ENCODE results near the gene SOCS3.

The SOCS3 gene

DNA sequence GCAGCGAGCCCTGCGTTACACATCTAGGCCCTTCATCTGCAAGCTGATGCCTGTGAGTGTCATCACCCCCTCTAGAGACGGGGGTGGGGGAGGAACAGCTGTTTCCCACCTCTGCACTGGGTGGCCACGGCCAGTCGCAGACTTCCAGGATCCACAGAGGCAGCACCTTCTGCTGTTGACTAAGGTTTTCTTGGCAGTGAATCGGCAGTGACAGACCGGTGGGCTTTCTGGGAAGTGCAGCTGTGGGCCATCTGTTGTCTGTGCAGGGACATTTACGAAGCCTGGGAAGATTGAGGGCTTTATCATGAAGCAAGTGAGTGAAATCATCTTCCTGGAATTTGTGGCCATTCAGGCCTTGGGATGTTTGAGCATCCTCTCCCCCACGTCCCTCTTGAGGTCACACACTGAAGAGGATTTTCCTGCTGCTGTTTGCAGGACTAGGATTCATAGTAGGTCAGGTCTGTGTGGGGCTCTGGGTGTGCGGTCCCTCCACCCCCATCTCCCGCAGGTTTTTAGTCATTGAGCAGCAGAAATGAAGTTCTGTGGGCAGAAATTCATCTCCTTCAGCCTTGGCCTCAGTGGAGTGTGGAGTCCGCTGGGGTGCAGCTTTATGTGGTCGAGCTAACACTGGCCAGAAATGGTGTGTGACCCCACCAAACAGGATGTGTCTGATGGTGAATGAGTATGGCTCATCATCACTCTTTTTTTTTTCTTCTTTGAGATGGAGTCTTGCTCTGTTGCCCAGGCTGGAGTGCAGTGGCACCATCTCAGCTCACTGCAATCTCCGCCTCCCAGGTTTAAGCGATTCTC lies 30.6 kb upstream of the SOCS3 start (continued):
- TF ChIP-seq ZNF670 (tag by site-specific recombination; IDR thresholded peaks at IDR 0.05; ENCODE audit: low read depth): no peak
- no peak for TF ChIP-seq ZNF19 (tag by site-specific recombination; IDR thresholded peaks at IDR 0.05; ENCODE audit: low read depth)
- peak; percentile 36; the same call in 1 of the 2 replicates for TF ChIP-seq ZBTB17 (tag by site-specific recombination; IDR thresholded peaks at IDR 0.05)
- 0 out of 2 replicates have a peak, but pooled peaks have one; percentile 27 for TF ChIP-seq ZNF629 (tag by site-specific recombination; IDR thresholded peaks at IDR 0.05)
- peak; percentile 68 for TF ChIP-seq ZNF341 (tag by site-specific recombination; IDR thresholded peaks at IDR 0.05; ENCODE audit: low read depth)
- no peak for TF ChIP-seq ZBTB21 (tag by site-specific recombination; IDR thresholded peaks at IDR 0.05)
- TF ChIP-seq HOXA7 (CRISPR knock-in tag; IDR thresholded peaks at IDR 0.05; ENCODE audit: borderline replicate concordance): no peak
- TF ChIP-seq GLIS1 (tag by site-specific recombination; IDR thresholded peaks at IDR 0.05): peak; percentile 27; the same call in 1 of the 2 replicates
- TF ChIP-seq, protein P1, sequence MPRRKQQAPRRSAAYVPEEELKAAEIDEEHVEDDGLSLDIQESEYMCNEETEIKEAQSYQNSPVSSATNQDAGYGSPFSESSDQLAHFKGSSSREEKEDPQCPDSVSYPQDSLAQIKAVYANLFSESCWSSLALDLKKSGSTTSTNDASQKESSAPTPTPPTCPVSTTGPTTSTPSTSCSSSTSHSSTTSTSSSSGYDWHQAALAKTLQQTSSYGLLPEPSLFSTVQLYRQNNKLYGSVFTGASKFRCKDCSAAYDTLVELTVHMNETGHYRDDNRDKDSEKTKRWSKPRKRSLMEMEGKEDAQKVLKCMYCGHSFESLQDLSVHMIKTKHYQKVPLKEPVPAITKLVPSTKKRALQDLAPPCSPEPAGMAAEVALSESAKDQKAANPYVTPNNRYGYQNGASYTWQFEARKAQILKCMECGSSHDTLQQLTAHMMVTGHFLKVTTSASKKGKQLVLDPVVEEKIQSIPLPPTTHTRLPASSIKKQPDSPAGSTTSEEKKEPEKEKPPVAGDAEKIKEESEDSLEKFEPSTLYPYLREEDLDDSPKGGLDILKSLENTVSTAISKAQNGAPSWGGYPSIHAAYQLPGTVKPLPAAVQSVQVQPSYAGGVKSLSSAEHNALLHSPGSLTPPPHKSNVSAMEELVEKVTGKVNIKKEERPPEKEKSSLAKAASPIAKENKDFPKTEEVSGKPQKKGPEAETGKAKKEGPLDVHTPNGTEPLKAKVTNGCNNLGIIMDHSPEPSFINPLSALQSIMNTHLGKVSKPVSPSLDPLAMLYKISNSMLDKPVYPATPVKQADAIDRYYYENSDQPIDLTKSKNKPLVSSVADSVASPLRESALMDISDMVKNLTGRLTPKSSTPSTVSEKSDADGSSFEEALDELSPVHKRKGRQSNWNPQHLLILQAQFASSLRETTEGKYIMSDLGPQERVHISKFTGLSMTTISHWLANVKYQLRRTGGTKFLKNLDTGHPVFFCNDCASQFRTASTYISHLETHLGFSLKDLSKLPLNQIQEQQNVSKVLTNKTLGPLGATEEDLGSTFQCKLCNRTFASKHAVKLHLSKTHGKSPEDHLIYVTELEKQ (tag by site-specific recombination; IDR thresholded peaks at IDR 0.05; ENCODE audit: borderline replicate concordance): no peak
- TF ChIP-seq ZEB2 (tag by site-specific recombination; IDR thresholded peaks at IDR 0.05): 0 out of 2 replicates have a peak, but pooled peaks have one; percentile 20
- TF ChIP-seq ZNF768 (tag by site-specific recombination; IDR thresholded peaks at IDR 0.05): no peak
- TF ChIP-seq, protein P2, sequence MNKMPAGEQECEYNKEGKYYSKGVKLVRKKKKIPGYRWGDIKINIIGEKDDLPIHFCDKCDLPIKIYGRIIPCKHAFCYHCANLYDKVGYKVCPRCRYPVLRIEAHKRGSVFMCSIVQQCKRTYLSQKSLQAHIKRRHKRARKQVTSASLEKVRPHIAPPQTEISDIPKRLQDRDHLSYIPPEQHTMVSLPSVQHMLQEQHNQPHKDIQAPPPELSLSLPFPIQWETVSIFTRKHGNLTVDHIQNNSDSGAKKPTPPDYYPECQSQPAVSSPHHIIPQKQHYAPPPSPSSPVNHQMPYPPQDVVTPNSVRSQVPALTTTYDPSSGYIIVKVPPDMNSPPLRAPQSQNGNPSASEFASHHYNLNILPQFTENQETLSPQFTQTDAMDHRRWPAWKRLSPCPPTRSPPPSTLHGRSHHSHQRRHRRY (tag by site-specific recombination; IDR thresholded peaks at IDR 0.05): no peak
- no peak for TF ChIP-seq ZNF585B (tag by site-specific recombination; IDR thresholded peaks at IDR 0.05)
- TF ChIP-seq ZFHX2 (tag by site-specific recombination; conservative IDR thresholded peaks at IDR 0.05): peak; percentile 86
- TF ChIP-seq, protein P3, sequence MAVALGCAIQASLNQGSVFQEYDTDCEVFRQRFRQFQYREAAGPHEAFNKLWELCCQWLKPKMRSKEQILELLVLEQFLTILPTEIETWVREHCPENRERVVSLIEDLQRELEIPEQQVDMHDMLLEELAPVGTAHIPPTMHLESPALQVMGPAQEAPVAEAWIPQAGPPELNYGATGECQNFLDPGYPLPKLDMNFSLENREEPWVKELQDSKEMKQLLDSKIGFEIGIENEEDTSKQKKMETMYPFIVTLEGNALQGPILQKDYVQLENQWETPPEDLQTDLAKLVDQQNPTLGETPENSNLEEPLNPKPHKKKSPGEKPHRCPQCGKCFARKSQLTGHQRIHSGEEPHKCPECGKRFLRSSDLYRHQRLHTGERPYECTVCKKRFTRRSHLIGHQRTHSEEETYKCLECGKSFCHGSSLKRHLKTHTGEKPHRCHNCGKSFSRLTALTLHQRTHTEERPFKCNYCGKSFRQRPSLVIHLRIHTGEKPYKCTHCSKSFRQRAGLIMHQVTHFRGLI (tag by site-specific recombination; IDR thresholded peaks at IDR 0.05): no peak
- TF ChIP-seq ZNF791 (tag by site-specific recombination; IDR thresholded peaks at IDR 0.05): no peak

DNA sequence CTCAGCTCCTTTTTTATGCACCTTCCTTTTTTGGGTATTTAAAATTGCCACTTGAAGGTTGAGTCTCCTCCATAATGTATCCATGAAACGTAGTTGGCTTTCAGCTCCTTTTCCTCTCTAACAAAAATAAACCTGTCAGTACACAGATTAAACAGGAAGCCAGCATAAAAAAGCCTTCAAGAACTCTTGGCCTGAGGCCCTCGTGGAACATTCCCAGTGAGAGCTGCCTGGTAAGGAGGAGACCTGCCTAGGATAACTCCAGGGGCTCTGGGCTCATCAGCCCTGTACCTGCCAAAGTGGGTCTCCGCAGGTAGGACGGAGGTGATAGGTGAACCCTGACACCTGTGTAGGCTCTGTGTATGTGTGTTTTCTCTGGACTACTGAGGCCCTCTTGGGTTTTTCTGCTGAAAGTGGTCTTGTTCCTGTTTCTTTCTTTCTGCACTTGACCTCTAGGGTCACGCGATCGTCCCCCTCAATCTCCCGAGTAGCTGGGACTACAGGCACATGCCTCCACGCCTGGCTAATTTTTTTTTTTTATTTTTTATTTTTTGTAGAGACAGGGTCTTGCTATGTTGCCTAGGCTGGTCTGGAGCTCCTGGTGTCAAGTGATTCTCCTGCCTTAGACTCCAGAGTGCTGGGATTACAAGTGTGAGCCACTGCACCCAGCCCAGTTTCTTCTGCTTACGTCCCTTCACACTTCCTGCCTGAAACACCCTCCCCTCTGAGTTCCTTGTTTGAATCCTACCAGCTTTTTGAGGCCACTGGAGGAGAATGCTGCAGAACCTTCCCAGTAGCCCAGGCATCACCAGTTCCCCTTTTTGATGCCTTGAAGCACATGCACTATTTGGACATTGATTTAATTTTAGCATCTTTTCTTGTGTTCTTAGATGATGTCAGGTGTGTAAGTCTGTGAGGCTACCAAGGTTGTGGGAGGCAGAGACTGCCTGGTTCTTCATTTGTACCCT lies 28.4 kb upstream of the SOCS3 start:
- ChIA-PET POLR2A (no interaction called here), CTCF (interaction anchor here (0.6 to 1.9 kb wide), 3 partner anchors 27 to 440 kb away, joined by 3 to 5 read pairs (median 3); no protein-coding TSS in a partner anchor)
- TF ChIP-seq MZF1 (tag by site-specific recombination; IDR thresholded peaks at IDR 0.05; ENCODE audit: borderline replicate concordance): no peak
- no peak for TF ChIP-seq ZBTB7A (tag by site-specific recombination; IDR thresholded peaks at IDR 0.05; ENCODE audit: low read depth)
- TF ChIP-seq ZNF529 (tag by site-specific recombination; IDR thresholded peaks at IDR 0.05; ENCODE audit: insufficient replicate concordance): no peak
- no peak for TF ChIP-seq ZSCAN30 (tag by site-specific recombination; IDR thresholded peaks at IDR 0.05)
- TF ChIP-seq HOXC10 (CRISPR knock-in tag; IDR thresholded peaks at IDR 0.05): no peak
- TF ChIP-seq ZNF138 (tag by site-specific recombination; IDR thresholded peaks at IDR 0.05; ENCODE audit: borderline replicate concordance): no peak
- TF ChIP-seq ZNF324 (tag by site-specific recombination; IDR thresholded peaks at IDR 0.05): no peak
- TF ChIP-seq ZNF600 (tag by site-specific recombination; IDR thresholded peaks at IDR 0.05): peak; percentile 49; the same call in 1 of the 2 replicates
- 0 out of 2 replicates have a peak overlapping the region, but pooled peaks have one; percentile 4 for H3K27ac ChIP-seq (ENCODE audit: extremely low read depth, low read depth, low read length)
- H3K4me3 ChIP-seq (ENCODE audit: low read depth, low read length): no peak overlapping the region
- peaks cover 3% of the 10 kb centered on the region for H3K4me1 ChIP-seq (ENCODE audit: control insufficient read depth, insufficient read depth, low read length)
- H3K9me3 ChIP-seq (ENCODE audit: control insufficient read depth, insufficient read depth, low read depth, low read length): no peaks in the 10 kb centered on the region
- peaks cover 13 to 42% of the 10 kb centered on the region in 2 experiments; a peak in 2 of 3 replicates for H3K36me3 ChIP-seq (ENCODE audit: control insufficient read depth in 2 of 2, insufficient read depth in 1 of 2, low read length in 2 of 2)
